ENCODE data around the gene HTR3D. TPM values are rescaled to one million over a fixed set of nuclear protein-coding genes. Genes with fewer than 3 reads are reported as not detected.
"Not testable (repeated sequence)": the region's sequence is repeated elsewhere in the genome, so short reads cannot be mapped to it uniquely, and the experiment has no call there.

Gene HTR3D
- total RNA-seq, 1 donor from 2014 or later = not detected

GRCh38 chr3:184015381-184016019, 16.0 kb upstream of the HTR3D start:
- DNase-seq (ENCODE audit: low spot score) = no peak

- DNase-seq (ENCODE audit: low spot score) = no peak
These were observed 15.4 kb upstream of the HTR3D start for GRCh38 chr3:184016169-184016570.

- peak; percentile 70 for DNase-seq (ENCODE audit: low spot score)
These were observed 14.5 kb upstream of the HTR3D start for GRCh38 chr3:184016811-184017671.

GRCh38 chr3:184017672-184018423, 13.7 kb upstream of the HTR3D start, which contains the start of gene ABCC5:
Gene ABCC5, minus strand, starts transcription at chr3:184017884. Its CDS starts 3,492 bp downstream, at chr3:184014392.
- DNase-seq (ENCODE audit: low spot score) = peak; percentile 97

- no peak for DNase-seq (ENCODE audit: low spot score)
These were observed 13.0 kb upstream of the HTR3D start for GRCh38 chr3:184018424-184018973.

- DNase-seq (ENCODE audit: low spot score) = no peak
These were observed 9.2 kb upstream of the HTR3D start for GRCh38 chr3:184022323-184022722.

GRCh38 chr3:184025256-184025655, 6.3 kb upstream of the HTR3D start:
- not testable (repeated sequence) for DNase-seq (ENCODE audit: low spot score)

GRCh38 chr3:184028275-184028890, 3.2 kb upstream of the HTR3D start:
- not testable (repeated sequence) for DNase-seq (ENCODE audit: low spot score)

GRCh38 chr3:184029443-184029842, 2.1 kb upstream of the HTR3D start:
- DNase-seq (ENCODE audit: low spot score) = no peak

GRCh38 chr3:184030536-184030935, 1.0 kb upstream of the HTR3D start:
- no peak for DNase-seq (ENCODE audit: low spot score)

- DNase-seq (ENCODE audit: low spot score) = no peak
These were observed 6.3 kb downstream of the HTR3D start for GRCh38 chr3:184037816-184038215.

- DNase-seq (ENCODE audit: low spot score) = not testable (repeated sequence)
These were observed 6.8 kb downstream of the HTR3D start for GRCh38 chr3:184038307-184038706.

GRCh38 chr3:184039414-184039813, 7.9 kb downstream of the HTR3D start:
- no peak for DNase-seq (ENCODE audit: low spot score)

- DNase-seq (ENCODE audit: low spot score) = no peak
These were observed 8.5 kb downstream of the HTR3D start for GRCh38 chr3:184040010-184040409.

GRCh38 chr3:184042617-184043016, 11.1 kb downstream of the HTR3D start:
- no peak for DNase-seq (ENCODE audit: low spot score)

GRCh38 chr3:184045995-184046394, 14.5 kb downstream of the HTR3D start:
- DNase-seq (ENCODE audit: low spot score) = no peak

GRCh38 chr3:184050217-184050847, 18.8 kb downstream of the HTR3D start:
- DNase-seq (ENCODE audit: low spot score) = no peak

- no peak for DNase-seq (ENCODE audit: low spot score)
These were observed 21.2 kb downstream of the HTR3D start, which contains the start of gene HTR3C for GRCh38 chr3:184052767-184053166. Gene HTR3C, plus strand, starts transcription at chr3:184053047. Its CDS starts 34 bp downstream, at chr3:184053081.

- no peak for DNase-seq (ENCODE audit: low spot score)
These were observed 26.5 kb downstream of the HTR3D start for GRCh38 chr3:184058029-184058428.

GRCh38 chr3:184059424-184059823, 27.9 kb downstream of the HTR3D start:
- DNase-seq (ENCODE audit: low spot score) = no peak

- DNase-seq (ENCODE audit: low spot score) = no peak
These were observed 31.1 kb downstream of the HTR3D start for GRCh38 chr3:184062637-184063036.
